Mucosa of descending colon (tissue), 3 donors: ENCODE results near the gene DOCK10. TPM values are rescaled to one million over a fixed set of nuclear protein-coding genes. Genes with fewer than 3 reads are reported as not detected.
A peak's percentile ranks its signal among the peaks of the same experiment; 100 is the strongest.

Source experiments
- ATAC-seq: fragments of 200-7000 bp; cut with Tn5 transposase; one replicate; pipeline ENCODE4 v1.9.1; 2020; ENCODE audit warnings: mild to moderate bottlenecking, moderate library complexity
- DNase-seq, 3 donors: peaks; one replicate each; pipeline ENCODE4 v3.0.0-alpha.2; 2020
- H3K36me3 ChIP-seq: fragments of 200-600 bp; one replicate; pipeline ENCODE4 v1.8.0; 2021; ENCODE audit warnings: low read depth, mild to moderate bottlenecking
- H3K4me1 ChIP-seq: fragments of 200-600 bp; one replicate; pipeline ENCODE4 v1.8.0; 2021; ENCODE audit warnings: low read depth, mild to moderate bottlenecking
- H3K4me3 ChIP-seq: fragments of 200-600 bp; one replicate; pipeline ENCODE4 v1.8.0; 2021; ENCODE audit warnings: mild to moderate bottlenecking
- H3K9me3 ChIP-seq: fragments of 200-600 bp; one replicate; pipeline ENCODE4 v1.8.0; 2021; ENCODE audit warnings: mild to moderate bottlenecking
- CTCF ChIP-seq: fragments of 200-600 bp; IDR thresholded peaks from one replicate; pipeline ENCODE4 v1.8.0; 2022; ENCODE audit warnings: antibody characterized with exemption, mild to moderate bottlenecking
- intact Hi-C, 2 donors: fragments of 100-400 bp; cut with DNase I in 1 of 2; cut with micrococcal nuclease in 1 of 2; formaldehyde crosslinking; loops; one replicate each; pipeline versions ENCODE4 v1.11.0 to v1.11.1; 2022; cut with DNase I, micrococcal nuclease
- total RNA-seq, 3 donors: library from RNA; stranded (reverse); fragmentation: NEBNext Ultra II Directional in 2 of 3; extraction: Animal tissue kit (Norgen Biotek cat#: 25700) in 2 of 3; gene quantifications; one replicate each; pipeline versions ENCODE4 v1.2.1 to v1.2.4, GENCODE V29; 2021 to 2023
- donor health status: DM: no; HTN: no; CAD: no; lungs with moderate emphysema.
- donor health status: DM: no; HTN: no; CAD: no.
- donor health status: DM: no; HTN: yes; CAD: no.

DOCK10 gene
- total RNA-seq, 3 donors from 2014 or later, result 13.3 to 20.6 (median 14.7) TPM

- TF ChIP-seq CTCF, result no peak
- H3K9me3 ChIP-seq, result no peaks in the 10 kb centered on the region
- H3K4me3 ChIP-seq, result no peak overlapping the region
- ATAC-seq (no peak), DNase-seq (no peak)
- intact Hi-C loops, result no loop called here
- H3K4me1 ChIP-seq, result peaks cover 4% of the 10 kb centered on the region
- no peaks in the 10 kb centered on the region for H3K36me3 ChIP-seq
Measured at GRCh38 chr2:225036431-225036830, 5.8 kb downstream of the DOCK10 start.

GRCh38 chr2:225033440-225034318 is 8.6 kb downstream of the DOCK10 start:
- TF ChIP-seq CTCF, result no peak
- intact Hi-C loops, result no loop called here
- ATAC-seq (peak; percentile 42), DNase-seq (no peak)
- Histone ChIP-seq H3K4me1 (peaks cover 10% of the 10 kb centered on the region), H3K9me3 (no peaks in the 10 kb centered on the region), H3K36me3 (no peaks in the 10 kb centered on the region), H3K4me3 (no peak overlapping the region)

DNA sequence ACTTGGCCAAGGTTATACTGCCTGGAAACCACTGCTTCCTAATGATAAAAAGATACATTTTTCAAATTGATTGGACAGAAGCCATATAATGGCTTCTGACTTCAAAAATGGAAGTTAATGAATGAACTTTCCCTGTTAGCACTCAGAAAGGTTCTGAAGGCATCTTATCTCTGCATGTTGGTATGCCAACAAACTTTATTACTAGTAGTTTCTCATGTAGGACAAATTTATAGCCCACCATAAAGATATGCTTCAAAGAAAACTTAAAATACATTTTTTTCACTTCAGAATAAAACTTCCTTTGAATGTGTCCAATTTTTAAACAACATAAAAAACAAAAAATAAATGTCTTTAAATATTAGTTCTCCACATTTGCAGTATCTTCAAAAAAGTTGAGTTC is 10.0 kb downstream of the DOCK10 start:
- no peaks in the 10 kb centered on the region for H3K9me3 ChIP-seq
- DNase-seq (no peak), ATAC-seq (peak; percentile 66)
- H3K4me1 ChIP-seq, result peaks cover 10% of the 10 kb centered on the region
- H3K36me3 ChIP-seq, result no peaks in the 10 kb centered on the region
- H3K4me3 ChIP-seq, result no peak overlapping the region
- no peak for TF ChIP-seq CTCF
- intact Hi-C loops, result no loop called here

DNA sequence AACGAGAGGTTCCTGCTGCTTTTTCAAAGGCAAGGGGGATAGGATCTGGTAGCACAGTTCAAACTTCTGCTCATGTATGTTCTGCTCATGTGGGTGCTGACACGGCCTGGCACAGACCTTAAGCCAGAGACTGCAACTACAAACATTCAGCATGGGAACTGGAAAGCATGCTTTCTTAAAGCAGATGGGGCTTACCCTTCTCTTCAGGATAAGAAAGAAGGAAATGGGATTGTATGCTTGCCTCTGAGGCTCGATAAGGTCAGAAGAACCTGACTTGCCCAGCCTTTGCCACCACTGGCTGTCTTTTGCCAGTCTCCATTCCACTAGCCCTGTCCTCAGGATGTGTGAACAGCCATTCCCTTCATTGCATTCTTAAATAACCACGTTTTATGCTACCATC is 10.7 kb downstream of the DOCK10 start:
- no peak for DNase-seq
- Histone ChIP-seq H3K9me3 (no peaks in the 10 kb centered on the region), H3K4me3 (no peak overlapping the region), H3K4me1 (peaks cover 10% of the 10 kb centered on the region), H3K36me3 (no peaks in the 10 kb centered on the region)
- no peak for ATAC-seq
- TF ChIP-seq CTCF, result no peak
- intact Hi-C loops, result no loop called here

- intact Hi-C loops, result no loop called here
- Histone ChIP-seq H3K4me3 (no peak overlapping the region), H3K36me3 (no peaks in the 10 kb centered on the region), H3K4me1 (peaks cover 10% of the 10 kb centered on the region), H3K9me3 (no peaks in the 10 kb centered on the region)
- ATAC-seq, result peak; percentile 28
- DNase-seq, result no peak
- no peak for TF ChIP-seq CTCF
Measured at GRCh38 chr2:225030893-225031292, 11.4 kb downstream of the DOCK10 start.
